Measurements from ENCODE around the gene CELF2. TPM values are rescaled to one million over a fixed set of nuclear protein-coding genes. Genes with fewer than 3 reads are reported as not detected.
A peak's percentile ranks its signal among the peaks of the same experiment; 100 is the strongest.
"Not testable (repeated sequence)": the region's sequence is repeated elsewhere in the genome, so short reads cannot be mapped to it uniquely, and the experiment has no call there.

Gene CELF2
- total and polyA plus RNA-seq, 2 donors from 2014 or later: 1.7 to 39.2 TPM

- Histone ChIP-seq H3K27ac (ENCODE audit: low read depth in 2 of 2, low read length in 2 of 2) (no peak overlapping the region), H3K36me3 (ENCODE audit: control insufficient read depth in 2 of 3, insufficient read depth in 3 of 3, low read length in 3 of 3) (no peaks in the 10 kb centered on the region), H3K9me3 (ENCODE audit: control insufficient read depth in 2 of 3, insufficient read depth in 1 of 3, low read length in 3 of 3) (no peaks in the 10 kb centered on the region), H3K27me3 (ENCODE audit: control insufficient read depth, insufficient read depth, low read length) (no peaks in the 10 kb centered on the region), H3K9ac (ENCODE audit: low read length in 3 of 3) (no peak overlapping the region), H3K4me3 (ENCODE audit: low read length in 3 of 3) (no peak overlapping the region), H3K4me1 (ENCODE audit: control insufficient read depth in 2 of 3, insufficient read depth in 2 of 3, low read depth in 1 of 3, low read length in 3 of 3) (no peaks in the 10 kb centered on the region)
- DNase-seq: peak in 3 of 5 donors; percentile 26 to 65 (median 54)
- TF ChIP-seq, protein P1, sequence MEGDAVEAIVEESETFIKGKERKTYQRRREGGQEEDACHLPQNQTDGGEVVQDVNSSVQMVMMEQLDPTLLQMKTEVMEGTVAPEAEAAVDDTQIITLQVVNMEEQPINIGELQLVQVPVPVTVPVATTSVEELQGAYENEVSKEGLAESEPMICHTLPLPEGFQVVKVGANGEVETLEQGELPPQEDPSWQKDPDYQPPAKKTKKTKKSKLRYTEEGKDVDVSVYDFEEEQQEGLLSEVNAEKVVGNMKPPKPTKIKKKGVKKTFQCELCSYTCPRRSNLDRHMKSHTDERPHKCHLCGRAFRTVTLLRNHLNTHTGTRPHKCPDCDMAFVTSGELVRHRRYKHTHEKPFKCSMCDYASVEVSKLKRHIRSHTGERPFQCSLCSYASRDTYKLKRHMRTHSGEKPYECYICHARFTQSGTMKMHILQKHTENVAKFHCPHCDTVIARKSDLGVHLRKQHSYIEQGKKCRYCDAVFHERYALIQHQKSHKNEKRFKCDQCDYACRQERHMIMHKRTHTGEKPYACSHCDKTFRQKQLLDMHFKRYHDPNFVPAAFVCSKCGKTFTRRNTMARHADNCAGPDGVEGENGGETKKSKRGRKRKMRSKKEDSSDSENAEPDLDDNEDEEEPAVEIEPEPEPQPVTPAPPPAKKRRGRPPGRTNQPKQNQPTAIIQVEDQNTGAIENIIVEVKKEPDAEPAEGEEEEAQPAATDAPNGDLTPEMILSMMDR (IDR thresholded peaks at IDR 0.05; ENCODE audit: borderline replicate concordance, extremely low read depth, insufficient read depth): no peak
- intact Hi-C loops (cut with DNase I): no loop called here
- no peak for FAIRE-seq
Observed at GRCh38 chr10:11345224-11346054, 327.8 kb downstream of the CELF2 start.

GRCh38 chr10:11347580-11347979 lies 329.9 kb downstream of the CELF2 start:
- FAIRE-seq; intact Hi-C loops (cut with DNase I); H3K27ac ChIP-seq (ENCODE audit: low read depth in 2 of 2, low read length in 2 of 2): not testable (repeated sequence)

GRCh38 chr10:11351801-11352200 lies 334.1 kb downstream of the CELF2 start:
- DNase-seq: no peak
- H3K4me3 ChIP-seq (ENCODE audit: low read length in 3 of 3): no peak overlapping the region
- intact Hi-C loops (cut with DNase I): no loop called here
- FAIRE-seq: no peak
- no peaks in the 10 kb centered on the region for H3K4me1 ChIP-seq (ENCODE audit: control insufficient read depth in 2 of 3, insufficient read depth in 2 of 3, low read depth in 1 of 3, low read length in 3 of 3)
- H3K36me3 ChIP-seq (ENCODE audit: control insufficient read depth in 2 of 3, insufficient read depth in 3 of 3, low read length in 3 of 3): no peaks in the 10 kb centered on the region
- no peaks in the 10 kb centered on the region for H3K27me3 ChIP-seq (ENCODE audit: control insufficient read depth, insufficient read depth, low read length)
- no peak overlapping the region for H3K9ac ChIP-seq (ENCODE audit: low read length in 3 of 3)
- H3K27ac ChIP-seq (ENCODE audit: low read depth in 2 of 2, low read length in 2 of 2): no peak overlapping the region
- H3K9me3 ChIP-seq (ENCODE audit: control insufficient read depth in 2 of 3, insufficient read depth in 1 of 3, low read length in 3 of 3): no peaks in the 10 kb centered on the region
- TF ChIP-seq, protein P1 (IDR thresholded peaks at IDR 0.05; ENCODE audit: borderline replicate concordance, extremely low read depth, insufficient read depth): no peak

More at GRCh38 chr10:11347580-11347979, 329.9 kb downstream of the CELF2 start:
- not testable (repeated sequence) for DNase-seq; H3K4me3 ChIP-seq (ENCODE audit: low read length in 3 of 3); H3K9ac ChIP-seq (ENCODE audit: low read length in 3 of 3); H3K36me3 ChIP-seq (ENCODE audit: control insufficient read depth in 2 of 3, insufficient read depth in 3 of 3, low read length in 3 of 3); H3K9me3 ChIP-seq (ENCODE audit: control insufficient read depth in 2 of 3, insufficient read depth in 1 of 3, low read length in 3 of 3); H3K27me3 ChIP-seq (ENCODE audit: control insufficient read depth, insufficient read depth, low read length); H3K4me1 ChIP-seq (ENCODE audit: control insufficient read depth in 2 of 3, insufficient read depth in 2 of 3, low read depth in 1 of 3, low read length in 3 of 3)

DNA sequence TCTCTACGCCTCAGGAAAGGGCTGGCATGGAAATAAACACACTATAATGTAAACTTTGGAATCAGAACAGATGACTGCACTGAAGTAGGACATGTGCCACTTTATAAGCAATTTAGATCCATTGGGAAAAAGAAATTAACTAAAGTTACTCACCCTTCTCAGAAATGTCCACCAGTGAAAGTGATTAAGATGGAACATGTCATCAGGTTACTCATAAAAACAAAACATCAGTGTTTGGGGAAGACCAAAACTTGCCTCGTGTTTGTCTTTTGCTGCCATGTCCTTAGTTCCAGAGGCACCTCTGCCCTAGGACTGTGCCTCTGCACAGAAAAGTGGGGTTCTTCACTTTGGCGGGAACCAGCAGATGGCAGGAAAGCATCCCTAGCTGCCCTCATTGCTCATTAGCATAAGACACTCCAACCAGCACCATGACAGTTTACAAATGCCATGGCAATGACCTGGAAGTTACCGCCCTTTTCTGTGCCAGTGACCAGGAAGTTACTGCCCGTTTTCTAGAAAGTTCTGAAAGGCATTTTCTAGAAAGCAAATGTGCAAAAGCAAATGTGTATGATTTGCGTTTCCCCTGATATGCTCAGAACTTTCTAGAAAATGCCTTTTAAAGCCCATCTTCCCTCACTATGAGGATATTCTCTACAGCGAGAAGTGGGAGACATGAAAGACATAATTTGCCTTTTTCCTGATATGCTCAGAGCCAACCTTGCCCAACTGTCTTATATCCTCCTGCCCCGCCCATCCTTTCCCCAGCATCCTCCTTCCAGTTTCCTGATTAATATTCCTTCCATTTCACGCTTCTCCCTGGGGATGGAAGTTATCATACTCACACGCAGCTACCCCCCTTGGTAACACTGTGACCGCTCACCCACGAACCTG lies 335.6 kb downstream of the CELF2 start:
- DNase-seq (no peak), FAIRE-seq (no peak)
- intact Hi-C loops (cut with DNase I): no loop called here
- Histone ChIP-seq H3K27me3 (ENCODE audit: control insufficient read depth, insufficient read depth, low read length) (no peaks in the 10 kb centered on the region), H3K36me3 (ENCODE audit: control insufficient read depth in 2 of 3, insufficient read depth in 3 of 3, low read length in 3 of 3) (no peaks in the 10 kb centered on the region), H3K9ac (ENCODE audit: low read length in 3 of 3) (no peak overlapping the region), H3K4me3 (ENCODE audit: low read length in 3 of 3) (no peak overlapping the region), H3K4me1 (ENCODE audit: control insufficient read depth in 2 of 3, insufficient read depth in 2 of 3, low read depth in 1 of 3, low read length in 3 of 3) (no peaks in the 10 kb centered on the region), H3K9me3 (ENCODE audit: control insufficient read depth in 2 of 3, insufficient read depth in 1 of 3, low read length in 3 of 3) (no peaks in the 10 kb centered on the region), H3K27ac (ENCODE audit: low read depth in 2 of 2, low read length in 2 of 2) (no peak overlapping the region)
- TF ChIP-seq, protein P1 (IDR thresholded peaks at IDR 0.05; ENCODE audit: borderline replicate concordance, extremely low read depth, insufficient read depth): no peak

Measured in kidney (tissue), 14 donors.